Retinal pigment epithelial cell (primary cell): ENCODE measurements around the gene C2CD3.

Experiments used
- DNase-seq: peaks from one replicate; pipeline ENCODE4 v3.0.0-alpha.2; 2010; ENCODE audit warnings: low read depth
- H3K4me3 ChIP-seq: 2 replicates; pipeline ENCODE4 v1.5.1; 2011; ENCODE audit warnings: mild to moderate bottlenecking, low read length, control low read depth, moderate library complexity
- CTCF ChIP-seq: conservative IDR thresholded peaks from 2 replicates; pipeline ENCODE4 v1.5.1; 2011; ENCODE audit warnings: low read depth, low read length, control low read depth, inconsistent platforms

C2CD3 gene

GRCh38 chr11:74097686-74098237, 73.0 kb downstream of the C2CD3 start:
- no peak overlapping the region for H3K4me3 ChIP-seq
- no peak for DNase-seq
- no peak for TF ChIP-seq CTCF

- no peak for DNase-seq
- no peak overlapping the region for H3K4me3 ChIP-seq
- no peak for TF ChIP-seq CTCF
These were observed 76.4 kb downstream of the C2CD3 start for GRCh38 chr11:74094393-74094792.

GRCh38 chr11:74092425-74092824, 78.4 kb downstream of the C2CD3 start:
- no peak overlapping the region for H3K4me3 ChIP-seq
- TF ChIP-seq CTCF = no peak
- no peak for DNase-seq

- no peak overlapping the region for H3K4me3 ChIP-seq
- TF ChIP-seq CTCF = no peak
- no peak for DNase-seq
These were observed 79.3 kb downstream of the C2CD3 start for GRCh38 chr11:74091549-74091948.

GRCh38 chr11:74090701-74091100, 80.1 kb downstream of the C2CD3 start:
- DNase-seq = no peak
- peak; percentile 29 for TF ChIP-seq CTCF
- H3K4me3 ChIP-seq = no peak overlapping the region

- no peak overlapping the region for H3K4me3 ChIP-seq
- TF ChIP-seq CTCF = no peak
- no peak for DNase-seq
These were observed 84.4 kb downstream of the C2CD3 start for GRCh38 chr11:74086242-74086884.

GRCh38 chr11:74085542-74085892, 85.3 kb downstream of the C2CD3 start:
- peak; percentile 16 for DNase-seq
- no peak for TF ChIP-seq CTCF

More at GRCh38 chr11:74085542-74085892, 85.3 kb downstream of the C2CD3 start:
- no peak overlapping the region for H3K4me3 ChIP-seq
